HG03159 (cell line): Measurements from ENCODE around the gene GNAI2.
"Not testable (repeated sequence)": the region's sequence is repeated elsewhere in the genome, so short reads cannot be mapped to it uniquely, and the experiment has no call there.

ENCODE experiments used
- ATAC-seq: cut with Tn5 transposase; IDR thresholded peaks from one replicate; pipeline ENCODE4 v1.9.1; 2021; ENCODE audit warnings: mild to moderate bottlenecking, moderate library complexity; ENCODE audit not compliant: unreplicated experiment

GNAI2 gene

GRCh38 chr3:50275141-50275995 is 39.4 kb downstream of the GNAI2 start:
- no peak for ATAC-seq

DNA sequence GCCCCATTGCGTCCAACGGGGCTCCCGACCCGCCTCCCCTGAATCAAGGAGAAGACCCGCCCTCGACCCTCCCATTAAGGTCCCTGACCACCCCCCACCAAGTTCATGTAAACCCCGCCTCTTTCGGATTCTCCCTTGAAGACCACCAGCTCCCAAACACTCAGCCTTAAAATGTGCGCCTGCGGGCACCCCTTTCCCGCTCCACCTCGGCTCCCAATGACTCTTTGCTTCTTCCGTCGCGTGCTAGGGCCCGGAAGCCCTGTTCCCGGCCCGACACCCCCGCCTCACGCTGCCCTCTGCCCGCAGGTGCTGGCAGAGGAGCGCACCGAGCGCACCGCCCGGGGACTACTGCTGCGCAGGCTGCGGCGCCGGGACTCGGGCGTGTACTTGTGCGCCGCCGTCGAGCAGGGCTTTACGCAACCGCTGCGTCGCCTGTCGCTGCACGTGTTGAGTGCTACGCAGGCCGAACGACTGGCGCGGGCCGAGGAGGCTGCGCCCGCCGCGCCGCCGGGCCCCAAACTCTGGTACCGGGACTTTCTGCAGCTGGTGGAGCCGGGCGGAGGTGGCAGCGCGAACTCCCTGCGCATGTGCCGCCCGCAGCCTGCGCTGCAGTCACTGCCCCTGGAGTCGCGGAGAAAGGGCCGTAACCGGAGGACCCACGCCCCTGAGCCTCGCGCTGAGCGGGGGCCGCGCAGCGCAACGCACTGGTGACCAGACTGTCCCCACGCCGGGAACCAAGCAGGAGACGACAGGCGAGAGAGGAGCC is 40.2 kb downstream of the GNAI2 start:
- no peak for ATAC-seq

- no peak for ATAC-seq
Observed at GRCh38 chr3:50276762-50277101, 40.7 kb downstream of the GNAI2 start.

DNA sequence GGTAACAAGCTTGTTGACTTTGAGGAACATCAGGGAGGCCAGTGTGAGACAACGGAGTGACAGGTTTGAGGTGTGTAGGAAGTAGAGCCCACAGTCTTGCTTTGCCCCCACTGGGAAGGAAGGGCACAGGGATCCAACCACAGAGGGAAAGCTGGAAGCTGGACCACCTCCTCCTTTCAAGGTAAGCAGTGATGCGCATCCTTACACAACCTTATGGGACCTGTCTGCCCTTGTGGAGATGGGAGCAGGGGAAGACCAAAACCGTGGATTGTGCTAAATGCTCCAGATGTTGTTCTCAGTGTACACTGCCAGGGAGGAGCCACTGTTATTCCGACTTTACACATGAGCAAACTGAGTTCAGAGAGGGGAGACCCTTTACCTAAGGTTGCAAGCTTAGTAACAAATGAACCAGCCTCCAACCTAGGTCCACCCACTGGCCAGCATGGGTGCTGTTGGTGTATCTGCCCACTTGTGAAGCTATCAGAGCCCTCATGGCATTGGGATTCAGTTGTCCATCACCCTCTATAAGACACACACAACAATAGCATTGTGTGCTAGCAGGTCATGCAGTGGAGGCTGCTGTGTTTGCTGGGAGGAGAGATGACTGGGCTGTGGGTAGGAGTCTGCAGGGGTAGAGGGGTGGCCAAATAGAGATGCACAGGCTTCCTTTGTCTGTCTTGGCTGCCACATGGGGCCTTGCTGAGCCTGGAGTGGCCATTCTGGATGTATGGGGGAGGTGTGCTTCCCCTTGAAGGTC is 42.3 kb downstream of the GNAI2 start:
- ATAC-seq = no peak

DNA sequence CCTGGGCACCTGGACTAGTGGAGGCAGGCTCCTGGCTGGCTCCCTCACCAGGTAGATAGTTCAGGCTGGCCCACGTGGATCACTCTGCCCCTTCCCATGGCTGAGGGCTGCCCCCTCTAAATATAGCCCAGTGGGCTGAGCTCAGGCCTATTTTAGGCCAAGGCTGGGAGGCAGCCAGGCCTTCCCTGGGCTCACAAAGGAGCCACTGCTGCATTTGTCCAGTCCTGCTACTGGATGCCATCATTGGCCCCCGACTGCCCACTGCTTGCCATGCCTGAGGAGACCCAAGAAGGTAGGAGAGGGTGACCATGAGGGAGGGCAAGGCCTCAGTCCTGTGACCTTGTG is 42.8 kb downstream of the GNAI2 start, which contains the start of gene LSMEM2:
LSMEM2 (plus strand) TSS at position 208 of the 345 bp plus-strand sequence; CDS start at position 235, 27 bp downstream.
- no peak for ATAC-seq

DNA sequence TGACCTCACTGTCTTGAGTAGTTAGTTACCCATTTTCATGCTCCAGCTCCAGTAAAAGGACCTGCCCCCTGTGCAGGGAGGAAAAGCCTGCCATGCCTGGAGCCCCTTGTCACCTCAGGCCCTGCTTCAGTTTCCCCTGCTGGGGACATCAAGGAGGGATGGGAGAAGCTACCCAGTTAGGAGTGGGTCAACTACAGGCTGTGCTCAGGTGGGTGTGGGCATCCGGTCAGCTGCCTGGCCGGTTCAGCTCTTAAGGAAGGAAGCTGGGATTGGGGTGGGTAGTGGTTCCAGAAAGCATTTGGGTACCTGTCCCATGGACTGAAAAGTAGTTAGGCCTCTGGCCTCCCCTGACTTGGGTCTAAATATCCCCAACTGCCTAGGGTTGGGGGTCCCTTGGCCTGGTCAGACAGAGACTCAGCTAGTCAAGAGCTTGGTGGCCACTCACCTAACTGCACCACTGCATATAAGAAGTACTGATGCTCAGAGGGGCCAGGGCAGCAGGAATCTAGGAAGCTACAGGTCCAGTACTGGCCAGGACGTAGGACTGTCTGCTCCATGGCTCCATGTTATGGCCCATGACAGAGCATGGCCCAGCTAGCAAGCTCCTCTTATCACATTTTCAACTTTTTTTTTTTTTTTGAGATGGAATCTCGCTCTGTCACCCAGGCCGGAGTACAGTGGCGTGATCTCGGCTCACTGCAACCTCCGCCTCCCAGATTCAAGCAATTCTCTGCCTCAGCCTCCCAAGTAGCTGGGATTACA is 43.4 kb downstream of the GNAI2 start:
- no peak for ATAC-seq

- not testable (repeated sequence) for ATAC-seq
Observed at GRCh38 chr3:50284121-50284520, 48.1 kb downstream of the GNAI2 start.

GRCh38 chr3:50286322-50287227 is 50.6 kb downstream of the GNAI2 start:
- ATAC-seq = no peak

DNA sequence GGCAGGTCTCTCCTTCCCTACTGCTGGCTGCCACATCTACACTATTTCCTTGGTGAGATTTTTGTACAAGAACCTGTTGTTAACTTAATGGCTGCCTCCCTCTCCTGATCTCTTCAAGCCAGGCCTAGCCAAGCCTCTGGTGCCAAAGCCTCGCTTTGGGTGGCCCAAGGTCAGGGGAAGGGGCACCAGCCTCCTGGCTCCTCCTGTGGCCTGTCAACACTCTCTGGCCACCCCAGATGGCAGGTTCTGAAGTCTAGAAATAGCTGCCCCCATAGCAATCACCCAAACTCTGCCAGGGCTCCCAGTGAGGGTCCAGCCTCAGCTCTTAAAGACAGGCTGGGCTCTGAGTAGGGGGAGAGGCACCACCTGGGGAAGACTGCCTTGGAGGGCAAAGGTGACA is 51.3 kb downstream of the GNAI2 start:
- no peak for ATAC-seq

DNA sequence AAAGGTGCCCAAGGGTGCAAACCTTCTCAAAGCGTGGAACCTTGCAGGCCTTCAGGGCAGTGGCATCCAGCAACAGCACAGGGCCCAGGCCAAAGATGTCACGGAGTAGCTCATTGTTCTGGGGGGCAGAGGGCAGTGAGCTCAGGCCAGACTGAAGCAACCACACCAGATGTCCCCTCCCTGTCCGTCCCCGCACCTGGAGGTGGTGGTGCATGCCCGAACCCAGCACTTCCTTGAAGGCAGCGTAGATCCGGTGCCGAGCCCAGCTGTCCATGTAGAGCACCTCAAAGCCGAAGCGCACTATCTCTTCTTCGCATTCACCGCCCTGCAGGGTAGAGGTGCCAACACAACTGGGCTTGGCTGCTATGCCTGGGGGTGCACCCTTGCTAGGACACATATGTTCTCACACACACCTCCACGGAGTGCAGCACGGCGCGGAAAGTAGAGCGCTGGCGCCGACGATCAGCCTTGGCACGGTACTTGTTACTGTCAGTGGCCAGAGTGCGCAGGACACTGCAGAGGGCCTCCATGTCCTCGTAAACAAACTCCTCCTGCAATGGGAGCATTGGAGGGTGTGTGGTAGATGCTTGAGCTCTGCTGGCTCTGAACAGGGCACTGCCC is 52.5 kb downstream of the GNAI2 start:
- no peak for ATAC-seq

DNA sequence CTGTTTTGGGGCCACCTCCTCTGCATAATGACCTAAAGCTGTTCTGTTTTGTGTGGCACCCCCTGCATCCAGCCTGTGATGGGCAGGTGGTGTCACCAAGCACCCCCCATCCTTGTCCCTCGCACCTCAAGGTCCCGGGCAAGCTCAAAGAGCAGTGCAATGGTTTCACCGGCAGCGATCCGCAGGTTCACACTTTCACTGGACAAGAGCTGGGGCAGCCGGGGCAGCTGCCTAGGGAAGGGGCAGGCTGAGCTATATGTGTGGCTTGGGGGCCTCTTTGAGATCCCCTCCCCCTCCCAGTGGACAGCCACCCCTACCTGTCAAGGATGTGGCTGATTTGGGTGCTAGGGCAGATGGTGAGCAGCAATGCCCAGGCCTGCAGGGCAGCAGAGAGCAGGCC is 53.1 kb downstream of the GNAI2 start:
- no peak for ATAC-seq

DNA sequence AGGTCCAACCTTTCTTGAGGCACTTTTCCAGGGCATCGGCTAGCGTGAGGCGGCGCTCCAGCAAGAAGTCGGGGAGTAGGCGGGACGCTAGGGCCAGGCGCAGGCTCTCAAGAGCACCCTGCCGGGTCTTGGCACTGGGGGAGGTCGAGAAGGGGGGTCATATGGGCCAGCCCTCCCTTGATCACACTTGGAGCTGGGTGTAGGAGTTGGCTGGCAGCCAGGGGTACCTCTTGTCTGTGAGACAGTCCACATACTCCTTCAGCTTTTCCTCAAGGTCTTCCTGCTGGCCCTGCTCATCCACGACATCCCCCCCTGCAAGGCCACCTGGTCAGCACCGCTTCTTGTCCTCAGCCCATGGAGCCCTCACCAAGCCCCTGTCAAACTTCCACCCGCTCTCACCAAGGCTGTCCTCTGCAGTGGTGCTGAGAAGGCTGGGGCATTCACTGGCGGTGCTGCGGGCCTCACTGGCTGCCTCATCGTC is 54.2 kb downstream of the GNAI2 start:
- no peak for ATAC-seq

DNA sequence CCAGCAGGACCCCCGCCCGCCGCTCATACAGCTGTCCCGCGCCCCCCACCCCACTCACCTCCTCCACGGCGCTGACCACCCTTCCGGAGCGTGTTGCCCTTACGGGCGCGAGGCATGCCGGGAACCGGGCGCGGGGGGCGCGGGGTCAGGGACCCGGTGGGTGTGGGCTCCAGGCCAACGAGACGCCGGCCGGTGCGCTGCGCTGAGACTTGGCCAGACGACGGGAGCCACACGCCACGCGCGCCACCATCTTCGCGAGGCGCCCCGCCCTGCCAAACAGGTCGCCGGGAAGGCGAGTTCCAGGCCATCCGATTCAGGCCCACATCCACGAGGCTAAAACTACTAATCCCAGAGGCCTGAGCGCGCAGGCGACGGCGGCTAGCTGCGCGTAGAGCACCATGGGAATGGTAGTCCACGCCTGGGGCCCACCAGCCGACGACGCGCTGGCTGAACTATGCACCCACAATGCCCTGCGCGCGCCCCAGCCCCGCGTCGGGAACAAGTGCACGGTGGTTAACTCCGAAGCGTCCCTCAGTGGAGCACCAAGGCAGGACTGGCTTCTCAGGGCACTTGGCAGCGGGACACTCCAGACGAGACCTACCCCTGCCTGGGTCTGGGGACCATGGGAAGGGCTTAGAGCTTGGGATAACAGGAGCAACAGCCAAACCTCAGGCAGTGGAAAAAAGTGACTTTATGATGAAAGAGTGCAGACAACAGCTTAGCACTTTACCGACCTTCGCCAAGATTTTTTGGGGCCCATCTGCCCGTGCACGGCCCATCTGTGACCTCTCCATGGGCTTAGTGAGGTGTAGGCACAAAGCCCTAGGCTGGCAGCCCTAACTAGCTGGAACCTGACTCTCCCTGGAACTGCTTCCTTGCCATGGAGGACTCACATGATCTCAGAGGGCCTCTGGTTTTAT is 56.4 kb downstream of the GNAI2 start, which contains the start of gene IFRD2:
IFRD2 (minus strand) TSS at position 271 of the 920 bp plus-strand sequence; CDS start at position 116, 155 bp downstream.
- ATAC-seq = peak; percentile 94

DNA sequence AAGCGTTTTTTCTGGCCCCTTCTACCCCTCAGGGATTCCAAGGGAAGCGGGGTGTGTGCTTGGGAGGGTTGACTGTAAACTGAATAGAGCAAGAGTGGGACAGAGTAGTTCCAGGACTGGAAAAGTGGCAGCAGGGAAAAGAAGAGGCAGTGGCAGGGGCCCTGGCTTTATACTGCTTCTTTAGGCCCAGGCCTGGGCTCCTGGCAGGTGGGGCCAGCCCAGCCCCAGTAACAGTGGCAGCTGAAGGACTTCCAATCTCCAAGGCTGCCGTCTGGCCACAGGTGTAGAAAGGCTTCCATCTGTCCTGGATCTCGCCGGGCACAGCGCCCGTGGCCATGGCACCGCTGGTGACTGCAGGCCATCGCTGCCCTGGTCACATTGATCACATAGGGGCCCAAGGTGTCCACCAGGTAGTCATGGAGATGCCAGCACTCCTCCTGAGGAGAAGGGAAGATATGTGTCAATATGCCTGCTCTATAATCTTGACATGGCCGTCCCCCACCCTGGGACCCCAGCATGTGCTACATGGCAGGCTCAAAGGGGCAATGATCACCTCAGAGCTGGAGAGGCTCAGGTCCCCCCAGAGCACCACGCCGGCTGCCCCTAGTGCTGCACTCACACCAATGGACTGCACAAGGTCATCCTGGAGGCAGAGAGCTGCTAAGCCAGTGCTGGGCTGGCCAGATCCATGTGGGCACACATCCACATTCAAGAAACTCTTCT is 57.2 kb downstream of the GNAI2 start:
- no peak for ATAC-seq

DNA sequence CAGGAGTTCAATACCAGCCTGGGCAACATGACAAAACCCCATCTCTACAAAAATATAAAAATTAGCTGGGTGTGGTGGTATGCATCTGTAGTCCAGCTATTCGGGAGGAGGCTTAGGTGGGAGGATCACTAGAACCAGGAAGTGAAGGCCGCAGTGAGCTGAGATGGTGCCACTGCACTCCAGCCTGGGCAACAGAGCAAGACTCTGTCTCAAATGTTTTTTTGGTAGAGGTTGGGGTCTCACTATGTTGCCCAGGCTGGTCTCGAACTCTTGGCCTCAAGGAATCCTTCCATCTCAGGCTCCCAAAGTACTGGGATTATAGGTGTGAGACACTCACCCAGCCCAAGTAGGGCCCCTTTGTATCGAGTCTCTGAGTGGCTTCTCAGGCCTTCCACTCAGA is 58.1 kb downstream of the GNAI2 start:
- no peak for ATAC-seq

GRCh38 chr3:50294492-50295403 is 58.7 kb downstream of the GNAI2 start:
- ATAC-seq = no peak
